ACHN (cell line): ENCODE results near the gene NTRK2.

Experiments used
- DNase-seq: peaks from one replicate; pipeline ENCODE4 v3.0.0-alpha.2; 2015
- in situ Hi-C: cut with HindIII; loops from 2 replicates; pipeline ENCODE4 v1.10.0; 2017; ENCODE audit warnings: low sequenced_read_pairs, low pct_ligation_motif_present, low pct_unique_long_range_greater_than_20kb

The NTRK2 gene

DNA sequence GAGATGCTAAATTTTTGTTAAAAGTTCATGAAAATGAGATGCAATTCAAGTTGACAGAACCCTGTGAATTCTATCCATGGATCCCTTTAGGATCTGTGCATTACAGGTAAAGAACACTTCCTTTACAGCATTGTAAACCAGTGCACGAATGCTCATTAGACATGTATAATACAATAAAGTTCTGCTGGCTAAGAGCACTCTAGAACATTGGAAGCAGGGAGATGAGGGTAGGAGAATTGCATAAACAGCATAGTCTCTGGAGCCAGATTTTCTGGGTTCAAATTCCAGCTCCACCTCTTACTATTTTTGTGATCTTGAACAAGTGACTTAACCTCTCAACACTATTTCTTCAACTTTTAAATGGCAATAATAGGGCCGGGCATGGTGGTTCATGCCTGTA is 300.2 kb downstream of the NTRK2 start:
- in situ Hi-C loops, result no loop called here
- DNase-seq, result no peak

- DNase-seq, result no peak
- in situ Hi-C loops, result no loop called here
These were observed 300.9 kb downstream of the NTRK2 start for GRCh38 chr9:84970432-84970831.

DNA sequence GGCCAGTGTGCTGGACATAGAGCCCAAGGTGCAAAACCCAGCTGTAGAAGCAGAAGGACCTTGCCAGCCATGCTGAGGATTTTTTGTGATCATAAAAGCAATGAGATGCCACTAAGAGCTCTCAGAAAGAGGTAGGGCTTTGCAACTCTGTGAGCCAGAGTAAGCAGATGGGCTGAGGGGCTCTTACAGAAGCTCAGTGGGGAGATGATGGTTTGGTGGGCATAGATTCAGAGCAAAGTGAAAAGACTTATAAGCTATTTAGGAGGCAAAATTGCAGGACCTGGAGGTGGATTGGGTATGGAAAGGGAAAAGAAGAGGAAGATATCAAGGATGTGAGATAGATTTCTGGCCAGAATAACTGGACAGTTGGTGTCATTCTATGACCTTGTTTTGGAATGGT is 302.0 kb downstream of the NTRK2 start:
- no peak for DNase-seq
- in situ Hi-C loops, result no loop called here

DNA sequence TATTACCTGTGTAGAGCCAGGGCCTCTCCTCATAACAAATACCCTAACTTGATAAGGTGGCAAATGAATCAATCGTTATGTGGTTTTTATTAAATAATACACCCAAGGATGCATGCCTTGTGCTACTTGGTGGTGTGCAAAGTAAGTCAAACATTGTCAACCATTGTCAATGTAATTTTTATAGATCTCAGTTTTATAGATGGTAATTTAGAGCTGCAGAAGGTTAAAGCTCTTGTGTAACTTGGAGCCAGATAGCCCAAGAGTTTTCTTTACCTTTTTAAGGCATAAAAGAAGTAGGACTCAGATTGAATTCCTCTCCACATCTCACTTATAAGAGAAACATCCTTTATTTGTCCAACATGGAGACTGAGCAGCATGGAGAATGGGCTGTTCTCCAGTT is 304.7 kb downstream of the NTRK2 start:
- in situ Hi-C loops, result no loop called here

GRCh38 chr9:84974855-84975254 is 305.3 kb downstream of the NTRK2 start:
- in situ Hi-C loops, result no loop called here
- DNase-seq, result no peak

More for the DNA sequence above, 304.7 kb downstream of the NTRK2 start:
- DNase-seq, result no peak

GRCh38 chr9:84975926-84976325 is 306.4 kb downstream of the NTRK2 start:
- DNase-seq, result no peak
- in situ Hi-C loops, result no loop called here

DNA sequence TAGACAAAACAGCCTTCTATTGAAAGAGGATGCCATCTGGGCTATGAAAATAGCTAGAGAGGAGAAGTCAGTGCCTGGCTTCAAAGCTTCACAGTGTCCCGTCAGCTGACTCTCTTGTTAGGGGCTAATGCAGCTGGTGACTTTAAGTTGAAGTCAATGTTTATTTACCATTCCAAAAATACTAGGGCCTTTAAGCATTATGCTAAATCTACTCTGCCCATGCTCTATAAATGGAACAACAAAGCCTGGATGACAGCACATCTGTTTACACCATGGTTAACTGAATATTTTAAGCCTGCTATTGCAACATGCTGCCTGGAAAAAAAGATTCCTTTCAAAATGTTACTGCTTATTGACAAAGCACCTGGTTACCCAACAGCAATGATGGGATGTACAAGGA is 309.1 kb downstream of the NTRK2 start:
- no peak for DNase-seq
- in situ Hi-C loops, result no loop called here

DNA sequence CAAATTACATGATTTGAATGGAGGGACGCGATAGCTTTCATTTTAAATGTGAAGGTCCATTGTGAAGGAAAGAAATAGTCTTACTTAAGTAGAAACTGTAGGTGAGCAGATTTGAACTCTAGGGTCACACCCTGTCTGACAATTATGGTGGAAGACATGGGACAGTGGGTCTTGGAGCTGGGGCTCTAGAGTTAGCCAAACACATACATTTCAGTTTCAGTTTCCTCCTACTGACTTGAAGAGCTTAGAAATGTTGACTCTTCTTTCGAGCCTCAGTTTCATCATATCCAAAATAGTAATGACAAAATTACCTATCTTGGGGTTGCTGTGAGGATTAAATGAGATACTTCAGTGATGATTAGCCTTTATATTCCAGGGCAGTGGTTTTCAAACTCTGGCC is 314.2 kb downstream of the NTRK2 start:
- no peak for DNase-seq
- in situ Hi-C loops, result no loop called here

- DNase-seq, result no peak
- in situ Hi-C loops, result no loop called here
These were observed 319.1 kb downstream of the NTRK2 start for GRCh38 chr9:84988621-84989020.

- in situ Hi-C loops, result no loop called here
- no peak for DNase-seq
These were observed 320.9 kb downstream of the NTRK2 start for GRCh38 chr9:84990416-84990815.

- in situ Hi-C loops, result no loop called here
- no peak for DNase-seq
These were observed 321.5 kb downstream of the NTRK2 start for GRCh38 chr9:84990850-84991513.

- in situ Hi-C loops, result no loop called here
- DNase-seq, result no peak
These were observed 322.0 kb downstream of the NTRK2 start for GRCh38 chr9:84991514-84991870.

GRCh38 chr9:84992381-84992780 is 322.9 kb downstream of the NTRK2 start:
- in situ Hi-C loops, result no loop called here

DNA sequence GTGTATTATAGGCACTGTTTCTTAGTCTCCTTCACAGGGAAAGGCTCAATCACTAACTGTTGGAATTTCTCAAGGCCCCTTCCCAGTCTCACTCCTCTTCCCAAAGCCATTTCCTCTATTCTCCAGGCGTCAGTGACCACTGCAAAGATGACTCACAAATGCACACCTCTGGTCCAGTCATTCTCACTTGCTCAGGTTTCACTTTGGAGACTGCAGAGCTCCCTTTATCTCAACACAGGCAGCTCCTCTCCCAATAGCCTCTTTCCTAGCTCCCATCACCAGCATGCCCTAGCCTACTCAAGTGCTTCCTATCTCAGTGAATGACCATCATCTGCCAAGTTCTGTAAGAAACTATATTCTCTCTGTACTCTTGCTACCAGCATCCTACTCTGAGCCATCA is 323.6 kb downstream of the NTRK2 start:
- in situ Hi-C loops, result no loop called here
- DNase-seq, result no peak

More at GRCh38 chr9:84992381-84992780, 322.9 kb downstream of the NTRK2 start:
- DNase-seq, result no peak

DNA sequence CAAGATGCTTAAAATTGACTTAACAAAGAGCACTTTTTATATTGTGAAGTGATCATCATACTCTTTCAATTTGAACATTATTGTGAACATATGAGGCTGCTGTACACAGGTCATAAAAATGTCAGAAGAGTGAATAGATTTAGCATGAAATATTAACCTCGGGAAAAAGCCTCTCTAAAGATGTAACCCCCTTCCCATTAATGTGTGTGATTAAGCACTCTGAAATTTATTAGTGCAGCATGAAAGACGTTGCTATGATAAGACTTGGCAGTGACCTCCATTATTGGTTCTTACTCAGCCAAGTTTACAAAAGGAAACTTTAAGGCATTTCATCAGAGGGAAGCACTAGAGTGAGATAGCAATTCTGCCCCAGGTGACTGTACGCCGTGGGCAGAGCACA is 326.5 kb downstream of the NTRK2 start:
- in situ Hi-C loops, result no loop called here
- no peak for DNase-seq

DNA sequence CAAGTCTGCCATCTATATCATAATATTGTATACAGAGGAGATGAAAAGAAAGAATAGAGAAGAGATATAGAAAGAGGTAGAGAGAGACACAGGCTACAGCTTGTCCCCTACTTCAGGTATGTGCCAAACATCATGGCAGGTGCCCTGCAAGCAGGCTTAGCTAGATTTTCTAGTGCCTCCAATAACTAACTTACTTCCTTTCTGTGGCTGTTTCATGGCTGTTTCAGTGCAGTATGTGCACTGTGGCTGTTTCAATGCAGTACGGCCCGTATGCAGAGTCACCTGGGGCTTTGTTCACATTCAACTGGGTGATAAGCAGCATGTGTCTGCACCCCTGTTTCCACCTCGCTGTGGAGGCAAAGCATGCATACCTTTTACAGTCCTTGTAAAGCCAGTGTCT is 327.2 kb downstream of the NTRK2 start:
- in situ Hi-C loops, result no loop called here
- DNase-seq, result no peak

GRCh38 chr9:84997472-84997871 is 327.9 kb downstream of the NTRK2 start:
- no peak for DNase-seq
- in situ Hi-C loops, result no loop called here

GRCh38 chr9:84998639-84999038 is 329.1 kb downstream of the NTRK2 start:
- DNase-seq, result no peak
- in situ Hi-C loops, result no loop called here

- in situ Hi-C loops, result no loop called here
- no peak for DNase-seq
These were observed 330.3 kb downstream of the NTRK2 start for GRCh38 chr9:84999788-85000187.

DNA sequence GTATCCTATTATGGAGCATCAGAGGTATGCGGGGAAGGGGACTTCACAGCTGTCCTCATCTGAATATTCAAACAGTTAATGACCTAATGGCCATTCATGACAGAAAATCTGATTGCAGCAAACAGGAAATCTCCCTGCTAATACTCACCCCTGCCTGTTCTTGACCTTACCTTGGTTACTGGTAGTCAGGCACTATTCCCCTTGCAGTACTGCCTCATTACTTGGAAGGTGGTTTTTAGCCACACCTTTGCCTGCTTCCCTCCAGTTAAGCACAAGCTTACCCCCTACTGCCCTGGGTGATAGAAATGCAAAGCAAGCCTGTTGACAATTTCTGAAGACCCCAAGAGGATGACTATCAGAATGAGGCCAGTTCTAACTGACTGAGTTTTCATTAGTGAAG is 332.4 kb downstream of the NTRK2 start:
- in situ Hi-C loops, result no loop called here
- DNase-seq, result no peak

DNA sequence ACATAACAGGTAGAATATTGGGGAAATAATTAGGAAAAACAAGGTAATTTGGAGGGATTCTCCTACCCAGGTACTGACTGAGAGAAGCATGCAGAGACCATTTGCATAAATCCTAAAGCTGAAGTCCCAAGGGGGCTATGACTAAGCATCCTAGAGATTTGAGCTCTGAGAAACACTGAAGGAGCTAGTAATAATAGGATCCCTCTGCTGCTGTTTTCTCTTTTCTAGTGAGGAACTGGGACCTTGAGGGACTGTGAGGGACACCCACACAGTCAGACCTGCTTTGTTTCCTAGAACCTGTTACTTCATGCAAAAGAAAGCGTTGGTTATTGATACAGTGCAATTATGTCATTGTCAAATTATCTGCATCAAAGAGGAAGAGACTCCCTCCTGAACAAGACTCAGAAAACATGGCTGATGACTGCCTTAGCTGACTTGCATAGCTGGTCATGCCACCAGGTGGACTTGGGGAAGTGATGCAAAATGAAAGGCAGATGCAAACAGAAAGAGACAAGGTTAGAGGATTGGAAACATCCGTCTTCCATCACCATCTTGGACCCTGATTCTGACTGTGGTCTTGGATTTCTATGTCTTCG is 335.4 kb downstream of the NTRK2 start:
- no peak for DNase-seq
- in situ Hi-C loops, result no loop called here
